SU-DHL-6 (cell line): ENCODE data around the gene CYCS.

ENCODE experiments used
- EZH2phosphoT487 ChIP-seq: fragments of 200-600 bp; sonication (generic), shearing (Covaris generic); conservative IDR thresholded peaks from 2 replicates; pipeline ENCODE4 v1.6.1; 2018; ENCODE audit warnings: mild to moderate bottlenecking, antibody characterized with exemption, low read length, moderate library complexity, mixed read lengths
- TF ChIP-seq, protein P1 (sequence below): fragments of 200-600 bp; sonication (generic); IDR thresholded peaks from one replicate; pipeline ENCODE4 v1.5.1; 2017; ENCODE audit warnings: antibody characterized with exemption, mild to moderate bottlenecking, low read length, moderate library complexity; ENCODE audit not compliant: insufficient read depth, poor library complexity, severe bottlenecking

GRCh38 chr7:25121599-25121998 is 3.5 kb downstream of the CYCS start:
- TF ChIP-seq, protein P1, sequence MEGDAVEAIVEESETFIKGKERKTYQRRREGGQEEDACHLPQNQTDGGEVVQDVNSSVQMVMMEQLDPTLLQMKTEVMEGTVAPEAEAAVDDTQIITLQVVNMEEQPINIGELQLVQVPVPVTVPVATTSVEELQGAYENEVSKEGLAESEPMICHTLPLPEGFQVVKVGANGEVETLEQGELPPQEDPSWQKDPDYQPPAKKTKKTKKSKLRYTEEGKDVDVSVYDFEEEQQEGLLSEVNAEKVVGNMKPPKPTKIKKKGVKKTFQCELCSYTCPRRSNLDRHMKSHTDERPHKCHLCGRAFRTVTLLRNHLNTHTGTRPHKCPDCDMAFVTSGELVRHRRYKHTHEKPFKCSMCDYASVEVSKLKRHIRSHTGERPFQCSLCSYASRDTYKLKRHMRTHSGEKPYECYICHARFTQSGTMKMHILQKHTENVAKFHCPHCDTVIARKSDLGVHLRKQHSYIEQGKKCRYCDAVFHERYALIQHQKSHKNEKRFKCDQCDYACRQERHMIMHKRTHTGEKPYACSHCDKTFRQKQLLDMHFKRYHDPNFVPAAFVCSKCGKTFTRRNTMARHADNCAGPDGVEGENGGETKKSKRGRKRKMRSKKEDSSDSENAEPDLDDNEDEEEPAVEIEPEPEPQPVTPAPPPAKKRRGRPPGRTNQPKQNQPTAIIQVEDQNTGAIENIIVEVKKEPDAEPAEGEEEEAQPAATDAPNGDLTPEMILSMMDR = no peak
- TF ChIP-seq EZH2phosphoT487 = no peak
